Measurements from ENCODE around the gene DCST1. TPM values are rescaled to one million over a fixed set of nuclear protein-coding genes. Genes with fewer than 3 reads are reported as not detected.

The DCST1 gene
- total RNA-seq, 2 donors from 2014 or later, result not detected

DNA sequence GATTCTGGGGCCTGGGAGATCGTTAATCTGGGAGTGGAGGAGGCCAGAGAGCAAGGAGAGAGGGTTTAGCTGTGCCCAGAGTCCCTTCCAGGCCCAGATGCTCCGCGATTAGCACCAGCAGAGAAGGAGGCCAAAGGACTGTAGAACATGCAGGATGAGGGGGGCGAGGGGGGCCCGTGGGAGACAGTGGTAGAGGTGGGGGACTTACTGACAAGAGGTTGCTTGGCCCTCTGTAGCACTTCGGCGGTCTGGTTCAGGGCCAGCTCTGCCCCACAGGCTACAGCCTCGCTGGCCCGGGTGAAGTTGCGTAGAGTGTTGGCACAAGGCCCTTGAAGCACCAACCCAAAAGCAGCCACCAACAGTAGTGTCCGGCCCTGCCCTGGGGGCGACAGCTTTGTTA is 738 bp upstream of the DCST1 start:
- peaks cover 9% of the 10 kb centered on the region for H3K27me3 Mint-ChIP-seq (ENCODE audit: insufficient read depth)
- H3K9me3 Mint-ChIP-seq, result no peaks in the 10 kb centered on the region
- no peak for DNase-seq
- H3K4me1 Mint-ChIP-seq, result no peaks in the 10 kb centered on the region
- no peaks in the 10 kb centered on the region for H3K9me3 ChIP-seq (ENCODE audit: control insufficient read depth, low read length)
- H3K27ac Mint-ChIP-seq, result no peak overlapping the region
- 92% methylated on average over 10 to 12 of the region's 12 CpGs for WGBS, 2 experiments (ENCODE audit: insufficient coverage in 1 of 2, insufficient read length in 1 of 2)
- no peak overlapping the region for H3K4me3 ChIP-seq (ENCODE audit: low read length)
- H3K9ac ChIP-seq (ENCODE audit: extremely low read depth, low read length, poor library complexity, severe bottlenecking), result no peak overlapping the region
- H3K27me3 ChIP-seq (ENCODE audit: control insufficient read depth, insufficient read depth, low read length, poor library complexity, severe bottlenecking), result no peaks in the 10 kb centered on the region
- H3K4me3 Mint-ChIP-seq, result no peak overlapping the region
- no peaks in the 10 kb centered on the region for H3K4me1 ChIP-seq (ENCODE audit: control insufficient read depth, insufficient read depth, low read length)
- no peaks in the 10 kb centered on the region for H3K36me3 ChIP-seq (ENCODE audit: control insufficient read depth, insufficient read depth, low read length)
- H3K36me3 Mint-ChIP-seq (ENCODE audit: low read depth), result no peaks in the 10 kb centered on the region
- no peak for TF ChIP-seq CTCF (conservative IDR thresholded peaks at IDR 0.05)
- no peak overlapping the region for H3K27ac ChIP-seq (ENCODE audit: low read depth, low read length)

DNA sequence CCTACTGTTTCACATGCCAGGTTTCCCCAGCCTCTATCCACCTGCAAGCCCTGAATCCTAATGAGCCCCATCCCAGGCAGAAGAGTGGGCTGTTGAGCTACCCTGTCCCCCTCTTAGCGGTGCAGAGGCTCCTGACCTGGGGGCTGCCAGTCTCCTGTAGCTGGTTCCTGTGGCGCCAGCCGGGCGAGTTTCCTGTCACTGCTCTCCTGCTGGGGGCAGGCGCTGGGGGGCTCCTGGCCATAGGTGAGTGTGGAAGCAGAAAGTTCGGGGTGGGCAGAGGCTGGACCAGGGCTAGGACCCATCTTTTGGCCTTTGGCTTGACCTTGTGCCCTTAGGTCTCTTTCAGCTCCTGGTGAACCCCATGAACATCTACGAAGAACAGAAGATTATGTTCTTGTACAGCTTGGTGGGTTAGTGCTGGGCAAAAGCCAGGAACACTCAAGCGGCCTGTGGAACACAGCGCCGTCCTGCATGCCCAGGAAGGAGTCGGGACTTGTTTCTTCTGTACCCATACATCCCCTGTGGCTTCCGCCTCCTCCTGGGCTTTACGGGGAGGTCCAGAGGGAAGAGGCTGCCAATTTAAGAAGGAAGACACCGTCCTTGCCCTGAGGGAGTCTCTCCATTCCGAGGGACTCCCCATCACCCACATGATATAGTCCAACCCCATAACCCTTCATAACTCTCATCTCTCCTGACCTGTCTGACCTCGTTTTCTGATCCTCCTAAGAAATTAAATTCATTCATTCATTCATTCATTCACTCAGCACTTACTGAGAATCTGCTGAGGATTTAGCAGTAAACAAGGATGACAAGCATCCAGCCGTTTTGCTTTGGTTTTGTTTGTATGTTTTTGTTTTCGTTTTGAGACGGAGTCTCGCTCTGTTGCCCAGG is 939 bp downstream of the DCST1 start:
- no peak for TF ChIP-seq CTCF (conservative IDR thresholded peaks at IDR 0.05)
- Mint-ChIP-seq H3K4me3 (no peak overlapping the region), H3K4me1 (peaks cover 3% of the 10 kb centered on the region), H3K9me3 (no peaks in the 10 kb centered on the region), H3K36me3 (ENCODE audit: low read depth) (no peaks in the 10 kb centered on the region), H3K27ac (no peak overlapping the region), H3K27me3 (ENCODE audit: insufficient read depth) (peaks cover 13% of the 10 kb centered on the region)
- Histone ChIP-seq H3K27ac (ENCODE audit: low read depth, low read length) (no peak overlapping the region), H3K36me3 (ENCODE audit: control insufficient read depth, insufficient read depth, low read length) (no peaks in the 10 kb centered on the region), H3K9me3 (ENCODE audit: control insufficient read depth, low read length) (no peaks in the 10 kb centered on the region), H3K4me3 (ENCODE audit: low read length) (no peak overlapping the region), H3K9ac (ENCODE audit: extremely low read depth, low read length, poor library complexity, severe bottlenecking) (no peak overlapping the region), H3K4me1 (ENCODE audit: control insufficient read depth, insufficient read depth, low read length) (no peaks in the 10 kb centered on the region), H3K27me3 (ENCODE audit: control insufficient read depth, insufficient read depth, low read length, poor library complexity, severe bottlenecking) (no peaks in the 10 kb centered on the region)
- DNase-seq, result no peak
- 85 to 98% methylated on average over 10 to 20 of the region's 20 CpGs for WGBS, 2 experiments (ENCODE audit: insufficient coverage in 1 of 2, insufficient read length in 1 of 2)

DNA sequence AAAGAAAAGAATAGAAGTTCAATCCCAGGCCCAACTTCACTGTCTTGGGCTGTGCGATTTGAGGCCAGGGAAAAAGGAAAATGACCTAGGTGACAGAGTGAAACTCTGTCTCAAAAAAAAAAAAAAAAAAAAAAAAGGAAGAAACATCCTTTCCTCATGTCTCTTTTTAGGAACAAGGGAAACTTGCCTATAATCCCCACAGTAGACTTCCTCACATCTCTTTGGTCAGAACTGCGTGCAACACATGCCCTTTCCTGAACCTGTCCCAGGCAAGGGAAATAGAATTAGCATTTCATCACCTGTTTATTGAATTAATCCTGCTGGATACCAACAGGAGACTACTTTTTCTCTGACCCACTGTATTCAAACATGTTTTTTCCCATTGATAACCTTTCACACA is 2.3 kb downstream of the DCST1 start:
- DNase-seq, result no peak
- WGBS, 2 experiments (ENCODE audit: insufficient coverage in 1 of 2, insufficient read length in 1 of 2), result 97 to 100% methylated on average over 1 to 2 of the region's 2 CpGs
- peaks cover 15% of the 10 kb centered on the region for H3K27me3 Mint-ChIP-seq (ENCODE audit: insufficient read depth)

More for the DNA sequence above, 2.3 kb downstream of the DCST1 start:
- no peaks in the 10 kb centered on the region for H3K36me3 ChIP-seq (ENCODE audit: control insufficient read depth, insufficient read depth, low read length)
- no peaks in the 10 kb centered on the region for H3K9me3 ChIP-seq (ENCODE audit: control insufficient read depth, low read length)
- no peak for TF ChIP-seq CTCF (conservative IDR thresholded peaks at IDR 0.05)
- H3K4me1 Mint-ChIP-seq, result peaks cover 3% of the 10 kb centered on the region
- no peak overlapping the region for H3K4me3 ChIP-seq (ENCODE audit: low read length)
- H3K4me1 ChIP-seq (ENCODE audit: control insufficient read depth, insufficient read depth, low read length), result no peaks in the 10 kb centered on the region
- no peak overlapping the region for H3K27ac ChIP-seq (ENCODE audit: low read depth, low read length)
- H3K27ac Mint-ChIP-seq, result no peak overlapping the region
- H3K4me3 Mint-ChIP-seq, result no peak overlapping the region
- no peaks in the 10 kb centered on the region for H3K9me3 Mint-ChIP-seq
- no peaks in the 10 kb centered on the region for H3K36me3 Mint-ChIP-seq (ENCODE audit: low read depth)
- H3K27me3 ChIP-seq (ENCODE audit: control insufficient read depth, insufficient read depth, low read length, poor library complexity, severe bottlenecking), result no peaks in the 10 kb centered on the region
- H3K9ac ChIP-seq (ENCODE audit: extremely low read depth, low read length, poor library complexity, severe bottlenecking), result no peak overlapping the region

Data from endodermal cell (in vitro differentiated cells).